IgD-negative memory B cell (primary cell): ENCODE data around the gene PRKAR1B. TPM values are rescaled to one million over a fixed set of nuclear protein-coding genes. Genes with fewer than 3 reads are reported as not detected.
A peak's percentile ranks its signal among the peaks of the same experiment; 100 is the strongest.
"Not testable (repeated sequence)": the region's sequence is repeated elsewhere in the genome, so short reads cannot be mapped to it uniquely, and the experiment has no call there.

ENCODE experiments used
- H3K27ac Mint-ChIP-seq, 3 donors: one replicate each; pipeline ENCODE4 v1.8.0; 2020 to 2022; ENCODE audit warnings: mild to moderate bottlenecking in 3 of 3, mixed read lengths in 3 of 3, moderate library complexity in 1 of 3
- H3K27me3 Mint-ChIP-seq: one replicate; pipeline ENCODE4 v1.8.0; 2021; ENCODE audit warnings: mixed read lengths
- H3K36me3 Mint-ChIP-seq: one replicate; pipeline ENCODE4 v1.8.0; 2020; ENCODE audit warnings: mild to moderate bottlenecking, mixed read lengths
- H3K4me1 Mint-ChIP-seq, 3 donors: one replicate each; pipeline ENCODE4 v1.8.0; 2020 to 2022; ENCODE audit warnings: mixed read lengths in 3 of 3, mild to moderate bottlenecking in 1 of 3
- H3K4me3 Mint-ChIP-seq, 4 donors: one replicate each; pipeline ENCODE4 v1.8.0; 2020 to 2022; ENCODE audit warnings: mild to moderate bottlenecking in 4 of 4, mixed read lengths in 4 of 4, moderate library complexity in 3 of 4
- H3K9me3 Mint-ChIP-seq, 3 donors: one replicate each; pipeline ENCODE4 v1.8.0; 2020 to 2021; ENCODE audit warnings: mixed read lengths in 3 of 3, mild to moderate bottlenecking in 1 of 3
- polyA plus RNA-seq: library from polyadenylated mRNA; unstranded; fragments of 300-500 nt; fragmentation: Illumina TruSeq; gene quantifications from one replicate; pipeline ENCODE4 v1.2.3, GENCODE V29; 2021

The PRKAR1B gene
- polyA plus RNA-seq, 1 donor from 2014 or later, result 4.6 TPM

DNA sequence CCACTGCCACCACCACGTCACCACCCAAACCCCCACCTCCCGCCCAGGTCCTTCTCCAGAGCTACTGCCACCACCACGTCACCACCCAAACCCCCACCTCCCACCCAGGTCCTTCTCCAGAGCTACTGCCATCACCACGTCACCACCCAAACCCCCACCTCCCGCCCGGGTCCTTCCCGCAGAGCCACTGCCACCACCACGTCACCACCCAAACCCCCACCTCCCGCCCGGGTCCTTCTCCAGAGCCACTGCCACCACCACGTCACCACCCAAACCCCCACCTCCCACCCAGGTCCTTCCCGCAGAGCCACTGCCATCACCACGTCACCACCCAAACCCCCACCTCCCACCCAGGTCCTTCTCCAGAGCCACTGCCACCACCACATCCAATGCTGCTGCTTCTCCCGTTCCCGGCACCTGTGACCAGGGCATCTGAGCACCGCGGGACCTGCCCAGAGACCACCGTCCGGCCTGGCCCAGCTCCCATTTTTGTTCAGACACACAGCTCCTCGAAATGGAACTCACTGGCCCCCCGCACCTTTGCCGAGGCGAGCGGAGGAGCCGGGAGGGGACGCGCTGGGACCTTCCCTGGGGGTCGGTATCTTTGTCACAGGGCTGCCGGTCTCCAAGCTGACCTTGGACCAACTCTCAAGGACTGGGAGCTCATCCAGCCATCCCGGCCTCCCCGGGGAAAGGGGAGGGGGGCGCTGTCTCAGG, 174.8 kb downstream of the PRKAR1B start:
- not testable (repeated sequence) for H3K27ac Mint-ChIP-seq, H3K36me3 Mint-ChIP-seq, H3K4me1 Mint-ChIP-seq, H3K4me3 Mint-ChIP-seq, H3K9me3 Mint-ChIP-seq, H3K27me3 Mint-ChIP-seq

DNA sequence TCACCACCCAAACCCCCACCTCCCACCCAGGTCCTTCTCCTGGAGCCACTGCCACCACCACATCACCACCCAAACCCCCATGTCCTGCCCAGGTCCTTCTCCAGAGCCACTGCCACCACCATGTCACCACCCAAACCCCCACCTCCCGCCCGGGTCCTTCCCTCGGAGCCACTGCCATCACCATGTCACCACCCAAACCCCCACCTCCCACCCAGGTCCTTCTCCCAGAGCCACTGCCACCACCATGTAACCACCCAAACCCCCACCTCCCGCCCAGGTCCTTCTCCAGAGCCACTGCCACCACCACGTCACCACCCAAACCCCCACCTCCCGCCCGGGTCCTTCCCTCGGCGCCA, 175.5 kb downstream of the PRKAR1B start:
- not testable (repeated sequence) for H3K36me3 Mint-ChIP-seq, H3K9me3 Mint-ChIP-seq, H3K27me3 Mint-ChIP-seq, H3K4me3 Mint-ChIP-seq, H3K4me1 Mint-ChIP-seq, H3K27ac Mint-ChIP-seq

DNA sequence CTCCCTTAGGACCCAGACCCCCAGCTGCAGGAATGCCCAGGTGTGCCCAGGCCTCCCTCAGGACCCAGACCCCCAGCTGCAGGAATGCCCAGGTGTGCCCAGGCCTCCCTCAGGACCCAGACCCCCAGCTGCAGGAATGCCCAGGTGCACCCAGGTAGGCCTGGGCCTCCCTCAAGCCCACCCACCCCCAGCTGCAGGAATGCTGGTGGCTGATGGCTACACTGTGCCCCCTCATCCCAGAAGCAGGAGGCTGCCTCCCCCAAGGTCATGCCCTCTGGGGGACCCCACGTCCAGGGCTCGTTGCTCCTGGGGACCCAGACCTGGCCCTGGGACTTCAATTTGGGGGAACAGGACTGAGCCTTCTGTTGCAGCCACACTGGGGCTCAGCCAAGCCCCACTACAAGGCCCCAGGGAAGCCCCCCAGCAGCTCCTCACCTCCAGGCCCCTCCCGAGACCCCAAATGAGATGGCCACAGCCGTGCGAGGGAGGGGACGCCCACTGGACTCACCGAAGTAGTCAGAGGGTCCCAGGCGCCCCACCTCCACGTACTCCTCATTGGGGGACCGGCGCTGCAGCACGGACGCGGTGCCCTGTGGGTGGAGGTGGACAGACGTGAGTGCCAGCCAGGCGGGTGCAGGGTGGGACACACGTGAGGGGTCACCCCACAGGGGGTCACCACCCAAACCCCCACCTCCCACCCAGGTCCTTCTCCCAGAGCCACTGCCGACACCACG, 176.0 kb downstream of the PRKAR1B start:
- no peak overlapping the region for H3K27ac Mint-ChIP-seq
- peak overlapping the region in 1 of 4 donors; percentile 49 for H3K4me3 Mint-ChIP-seq
- H3K4me1 Mint-ChIP-seq, result no peaks in the 10 kb centered on the region
- H3K36me3 Mint-ChIP-seq, result peaks cover 2% of the 10 kb centered on the region
- no peaks in the 10 kb centered on the region for H3K27me3 Mint-ChIP-seq
- H3K9me3 Mint-ChIP-seq, result no peaks in the 10 kb centered on the region

DNA sequence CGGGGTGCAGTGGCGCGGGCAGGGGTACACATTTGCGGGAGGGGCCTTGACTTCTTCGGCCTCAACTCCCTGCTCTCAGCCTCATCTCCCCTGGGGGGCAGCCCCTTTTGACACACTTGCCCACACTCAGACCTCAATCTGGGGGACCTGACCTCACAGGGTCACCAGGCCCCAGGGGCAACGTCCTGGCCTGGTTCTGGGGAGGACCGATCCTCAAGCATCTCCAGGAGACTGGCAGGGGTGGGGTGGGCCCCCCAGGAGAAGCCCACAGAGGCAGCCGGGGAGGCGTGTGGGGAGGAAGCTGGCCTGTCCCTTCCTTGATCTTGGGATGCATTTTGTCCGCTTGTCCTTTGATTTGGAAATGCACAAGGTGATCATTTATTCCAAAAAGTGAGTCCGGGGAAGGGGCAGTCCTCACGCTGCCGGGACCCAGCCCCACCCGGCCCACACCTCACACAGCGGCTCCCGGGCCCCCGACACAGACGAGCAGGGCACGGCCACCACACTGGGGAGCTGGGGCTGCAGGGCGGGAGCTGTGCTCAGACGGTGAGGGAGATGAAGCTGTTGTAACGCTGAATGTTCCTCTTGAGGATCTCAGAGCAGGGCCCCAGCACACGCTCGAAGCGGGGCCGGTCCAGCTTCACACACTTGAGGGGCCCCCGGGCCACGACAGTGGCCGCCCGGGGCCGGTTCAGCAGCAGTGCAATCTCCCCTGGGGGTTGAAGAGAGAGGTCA, 177.0 kb downstream of the PRKAR1B start:
- H3K36me3 Mint-ChIP-seq, result peaks cover 2% of the 10 kb centered on the region
- no peaks in the 10 kb centered on the region for H3K27me3 Mint-ChIP-seq
- H3K27ac Mint-ChIP-seq, result no peak overlapping the region
- H3K4me1 Mint-ChIP-seq, result no peaks in the 10 kb centered on the region
- no peak overlapping the region for H3K4me3 Mint-ChIP-seq
- peaks cover 0 to 3% (median 0%) of the 10 kb centered on the region in 3 donors for H3K9me3 Mint-ChIP-seq

GRCh38 chr7:549066-549890, 177.8 kb downstream of the PRKAR1B start:
- H3K27me3 Mint-ChIP-seq, result no peaks in the 10 kb centered on the region
- no peak overlapping the region for H3K4me3 Mint-ChIP-seq
- H3K36me3 Mint-ChIP-seq, result peaks cover 2% of the 10 kb centered on the region
- no peaks in the 10 kb centered on the region for H3K4me1 Mint-ChIP-seq
- peaks cover 0 to 3% (median 0%) of the 10 kb centered on the region in 3 donors for H3K9me3 Mint-ChIP-seq
- no peak overlapping the region for H3K27ac Mint-ChIP-seq

- H3K27ac Mint-ChIP-seq, result no peak overlapping the region
- no peaks in the 10 kb centered on the region for H3K27me3 Mint-ChIP-seq
- peaks cover 0 to 3% (median 0%) of the 10 kb centered on the region in 3 donors for H3K9me3 Mint-ChIP-seq
- H3K36me3 Mint-ChIP-seq, result peaks cover 2% of the 10 kb centered on the region
- H3K4me1 Mint-ChIP-seq, result no peaks in the 10 kb centered on the region
- H3K4me3 Mint-ChIP-seq, result no peak overlapping the region
Observed at GRCh38 chr7:548401-548800, 178.7 kb downstream of the PRKAR1B start.

GRCh38 chr7:545470-545869, 181.6 kb downstream of the PRKAR1B start:
- H3K27me3 Mint-ChIP-seq, result peaks cover 5% of the 10 kb centered on the region
- no peaks in the 10 kb centered on the region for H3K4me1 Mint-ChIP-seq
- H3K27ac Mint-ChIP-seq, result no peak overlapping the region
- peaks cover 2% of the 10 kb centered on the region for H3K36me3 Mint-ChIP-seq
- H3K9me3 Mint-ChIP-seq, result peaks cover 0 to 3% (median 0%) of the 10 kb centered on the region in 3 donors
- H3K4me3 Mint-ChIP-seq, result no peak overlapping the region

DNA sequence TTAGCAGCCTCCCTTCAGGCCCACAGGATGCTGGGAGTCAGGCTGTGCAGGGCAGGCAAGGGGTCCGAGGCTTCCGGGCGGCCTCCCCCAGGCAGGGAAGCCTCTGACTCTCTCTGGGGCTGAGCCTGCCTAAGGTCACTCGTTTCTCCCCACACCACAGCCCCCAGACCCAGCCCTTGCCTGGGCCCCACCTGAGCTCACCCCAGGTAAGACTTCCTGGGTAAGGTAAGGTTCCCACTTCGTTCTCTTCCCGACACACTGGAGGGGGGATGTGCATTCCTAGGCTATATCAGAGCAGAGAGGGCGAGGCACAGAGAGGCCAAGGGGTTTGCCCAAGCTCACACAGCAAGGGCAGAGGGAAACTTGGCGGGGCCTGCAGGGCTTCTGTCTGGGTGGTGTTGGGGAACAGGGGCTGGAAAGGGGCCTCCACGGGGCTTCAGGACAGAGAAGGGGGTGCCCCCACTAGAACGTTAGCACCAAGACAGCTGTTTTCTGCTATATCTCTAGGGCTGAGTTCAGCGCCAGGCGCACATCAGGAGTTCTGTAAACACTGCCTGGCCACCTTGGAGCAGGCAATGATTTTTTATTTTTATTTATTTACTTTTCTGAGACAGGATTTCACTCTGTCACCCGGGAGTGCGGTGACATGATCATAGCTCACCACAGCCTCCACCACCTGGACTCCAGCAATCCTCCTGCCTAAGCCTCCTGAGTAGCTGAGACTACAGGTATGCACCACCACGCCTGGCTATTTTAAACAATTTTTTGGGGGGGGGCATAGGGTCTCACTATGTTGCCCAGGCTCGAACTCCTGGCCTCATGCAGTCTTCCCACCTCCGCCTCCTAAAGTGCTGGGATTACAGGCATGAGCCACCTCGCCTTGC, 182.5 kb downstream of the PRKAR1B start:
- Mint-ChIP-seq H3K36me3 (peaks cover 2% of the 10 kb centered on the region), H3K27ac (no peak overlapping the region), H3K27me3 (peaks cover 5% of the 10 kb centered on the region), H3K9me3 (peaks cover 0 to 3% (median 0%) of the 10 kb centered on the region in 3 donors), H3K4me1 (peaks cover 0 to 1% (median 0%) of the 10 kb centered on the region in 3 donors), H3K4me3 (peak overlapping the region in 1 of 4 donors; percentile 47)

- Mint-ChIP-seq H3K9me3 (peaks cover 0 to 3% (median 0%) of the 10 kb centered on the region in 3 donors), H3K36me3 (peaks cover 2% of the 10 kb centered on the region), H3K4me3 (no peak overlapping the region), H3K27ac (no peak overlapping the region), H3K4me1 (peaks cover 0 to 1% (median 0%) of the 10 kb centered on the region in 3 donors), H3K27me3 (peaks cover 5% of the 10 kb centered on the region)
Observed at GRCh38 chr7:543501-544337, 183.4 kb downstream of the PRKAR1B start.

- Mint-ChIP-seq H3K9me3 (peaks cover 0 to 3% (median 0%) of the 10 kb centered on the region in 3 donors), H3K27ac (peak overlapping the region in 1 of 3 donors; percentile 90), H3K4me1 (peaks cover 0 to 1% (median 0%) of the 10 kb centered on the region in 3 donors), H3K4me3 (no peak overlapping the region), H3K36me3 (peaks cover 2% of the 10 kb centered on the region), H3K27me3 (peaks cover 5% of the 10 kb centered on the region)
Observed at GRCh38 chr7:542713-543500, 184.2 kb downstream of the PRKAR1B start.

DNA sequence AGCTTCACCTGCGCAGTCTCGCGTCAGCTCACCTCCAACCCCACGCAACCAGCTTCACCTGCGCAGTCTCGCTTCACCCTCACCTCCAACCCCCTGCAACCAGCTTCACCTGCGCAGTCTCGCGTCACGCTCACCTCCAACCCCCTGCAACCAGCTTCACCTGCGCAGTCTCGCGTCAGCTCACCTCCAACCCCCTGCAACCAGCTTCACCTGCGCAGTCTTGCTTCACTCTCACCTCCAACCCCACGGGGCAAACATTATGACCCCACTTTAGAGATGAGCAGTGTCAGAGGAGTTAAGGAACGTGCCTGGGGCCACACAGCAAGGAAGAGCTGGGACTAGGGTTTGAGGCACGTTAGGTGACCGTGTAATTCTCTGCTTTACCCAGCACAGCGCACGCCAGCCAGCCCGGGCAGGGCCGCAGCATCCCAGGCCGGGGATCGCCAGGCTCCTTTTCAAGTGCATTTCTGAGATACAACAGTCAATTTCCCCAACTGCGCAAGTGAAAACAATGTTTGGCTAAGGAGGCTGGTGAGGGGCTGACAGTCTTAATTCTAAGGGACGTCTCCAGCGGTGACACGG, 184.9 kb downstream of the PRKAR1B start:
- peaks cover 0 to 1% (median 0%) of the 10 kb centered on the region in 3 donors for H3K4me1 Mint-ChIP-seq
- H3K9me3 Mint-ChIP-seq, result peaks cover 0 to 3% (median 0%) of the 10 kb centered on the region in 3 donors

DNA sequence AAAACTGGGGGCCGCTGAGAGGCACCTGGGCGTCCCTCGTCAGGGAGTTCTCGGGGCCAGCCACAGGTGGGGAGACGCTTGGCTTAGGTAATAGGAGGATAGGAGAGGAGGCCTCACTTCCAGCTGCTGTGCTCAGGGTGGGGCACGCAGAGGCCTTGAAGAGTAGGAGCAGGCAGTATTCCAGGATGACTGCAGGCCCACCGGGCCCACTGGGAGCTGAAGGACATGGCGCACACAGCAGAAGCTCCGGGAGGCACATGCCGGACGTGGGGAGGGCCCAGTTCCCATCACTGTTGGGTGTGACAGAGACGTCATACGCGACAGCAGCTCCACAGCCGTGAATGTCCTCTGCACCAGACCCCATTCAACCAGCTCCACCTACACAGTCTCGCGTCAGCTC, 185.4 kb downstream of the PRKAR1B start:
- Mint-ChIP-seq H3K27me3 (peaks cover 5% of the 10 kb centered on the region), H3K36me3 (peaks cover 1% of the 10 kb centered on the region), H3K27ac (no peak overlapping the region), H3K4me1 (peaks cover 0 to 1% (median 0%) of the 10 kb centered on the region in 3 donors), H3K4me3 (peak overlapping the region in 1 of 4 donors; percentile 43), H3K9me3 (peaks cover 0 to 3% (median 0%) of the 10 kb centered on the region in 3 donors)

More for the DNA sequence above, 184.9 kb downstream of the PRKAR1B start:
- no peak overlapping the region for H3K27ac Mint-ChIP-seq
- no peak overlapping the region for H3K4me3 Mint-ChIP-seq
- peaks cover 5% of the 10 kb centered on the region for H3K27me3 Mint-ChIP-seq
- H3K36me3 Mint-ChIP-seq, result peaks cover 2% of the 10 kb centered on the region
